Stimulated activated CD8-positive, alpha-beta memory T cell treated with anti-CD3 and anti-CD28 coated beads, Interleukin-12 subunit alpha, Interleukin-12 subunit beta, amount 100 ng/mL, for 24 hours (primary cell): ENCODE data around the gene ZBTB1.
"Not testable (repeated sequence)": the region's sequence is repeated elsewhere in the genome, so short reads cannot be mapped to it uniquely, and the experiment has no call there.

Experiments
- DNase-seq: peaks from one replicate; pipeline ENCODE4 v3.0.0-alpha.2; 2020; ENCODE audit errors: extremely low read depth

The ZBTB1 gene

DNA sequence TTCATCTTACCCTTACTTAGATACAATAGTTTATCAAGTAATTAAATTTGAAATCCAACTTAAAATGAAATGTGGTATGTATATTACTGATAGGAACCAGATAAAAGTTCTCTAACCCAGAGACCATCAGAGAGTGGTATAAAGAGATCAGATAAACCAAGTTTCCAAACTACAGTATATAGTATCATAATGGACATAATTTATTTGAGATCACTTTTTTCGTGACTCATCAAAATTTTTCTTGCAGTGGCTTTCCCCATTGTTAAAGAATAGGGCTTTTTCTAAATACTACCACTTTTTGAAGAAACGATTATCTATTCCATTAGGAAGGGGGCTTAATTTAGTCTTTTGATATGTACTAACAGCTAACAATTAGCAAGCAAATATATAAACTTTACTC lies 20.8 kb downstream of the ZBTB1 start:
- no peak for DNase-seq

DNA sequence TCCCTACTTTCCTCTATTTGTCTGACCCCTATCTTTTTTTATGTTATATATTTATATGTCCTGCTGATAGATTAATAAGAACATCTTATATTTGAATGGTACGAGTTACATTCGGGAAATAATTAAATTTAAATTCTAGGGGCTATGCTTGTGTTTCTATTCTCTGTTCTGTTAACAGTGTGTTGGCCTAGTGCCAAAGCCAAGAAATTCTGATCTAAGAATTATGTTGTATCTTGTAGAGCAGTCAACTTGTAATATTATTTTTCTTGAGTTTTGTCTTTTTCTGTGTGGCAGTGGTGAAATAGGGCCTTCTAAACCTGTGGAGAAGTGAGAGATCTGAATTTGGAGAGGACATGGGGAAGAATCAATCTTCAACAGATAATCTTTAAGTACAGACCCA lies 27.0 kb downstream of the ZBTB1 start:
- DNase-seq = no peak

DNA sequence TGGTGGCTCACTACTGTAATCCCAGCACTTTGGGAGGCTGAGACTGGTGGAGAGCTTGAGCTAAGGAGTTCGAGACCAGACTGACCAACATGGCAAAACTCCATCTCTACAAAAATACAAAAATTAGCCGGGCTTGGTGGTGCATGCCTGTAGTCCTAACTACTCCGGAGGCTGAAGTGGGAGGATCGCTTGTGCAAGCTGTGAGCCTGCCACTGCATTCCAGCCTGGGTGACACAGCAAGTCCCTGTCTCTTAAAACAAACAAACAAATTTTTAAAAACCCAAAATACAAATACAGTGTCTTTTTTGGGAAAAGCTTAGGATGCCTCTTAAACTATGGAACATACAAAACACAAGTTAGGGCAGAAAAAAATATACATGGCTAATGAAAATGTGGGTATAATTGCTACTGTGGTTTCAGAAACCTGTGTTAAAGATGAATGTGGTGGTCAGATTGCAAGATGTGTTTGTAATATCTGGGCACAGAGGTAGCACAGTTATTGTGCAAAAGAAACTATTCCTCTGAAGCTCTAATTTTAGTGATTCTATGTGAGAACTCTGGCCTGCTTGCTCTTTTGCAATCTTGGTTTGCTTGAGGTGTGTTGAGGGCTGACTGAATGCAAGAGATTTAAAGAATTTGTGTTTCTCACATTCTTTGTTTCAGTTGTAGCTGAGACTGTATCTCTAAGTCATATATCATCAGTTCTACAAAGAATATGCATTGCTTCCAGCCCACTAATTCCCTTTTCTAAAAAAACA lies 32.1 kb downstream of the ZBTB1 start:
- no peak for DNase-seq

DNA sequence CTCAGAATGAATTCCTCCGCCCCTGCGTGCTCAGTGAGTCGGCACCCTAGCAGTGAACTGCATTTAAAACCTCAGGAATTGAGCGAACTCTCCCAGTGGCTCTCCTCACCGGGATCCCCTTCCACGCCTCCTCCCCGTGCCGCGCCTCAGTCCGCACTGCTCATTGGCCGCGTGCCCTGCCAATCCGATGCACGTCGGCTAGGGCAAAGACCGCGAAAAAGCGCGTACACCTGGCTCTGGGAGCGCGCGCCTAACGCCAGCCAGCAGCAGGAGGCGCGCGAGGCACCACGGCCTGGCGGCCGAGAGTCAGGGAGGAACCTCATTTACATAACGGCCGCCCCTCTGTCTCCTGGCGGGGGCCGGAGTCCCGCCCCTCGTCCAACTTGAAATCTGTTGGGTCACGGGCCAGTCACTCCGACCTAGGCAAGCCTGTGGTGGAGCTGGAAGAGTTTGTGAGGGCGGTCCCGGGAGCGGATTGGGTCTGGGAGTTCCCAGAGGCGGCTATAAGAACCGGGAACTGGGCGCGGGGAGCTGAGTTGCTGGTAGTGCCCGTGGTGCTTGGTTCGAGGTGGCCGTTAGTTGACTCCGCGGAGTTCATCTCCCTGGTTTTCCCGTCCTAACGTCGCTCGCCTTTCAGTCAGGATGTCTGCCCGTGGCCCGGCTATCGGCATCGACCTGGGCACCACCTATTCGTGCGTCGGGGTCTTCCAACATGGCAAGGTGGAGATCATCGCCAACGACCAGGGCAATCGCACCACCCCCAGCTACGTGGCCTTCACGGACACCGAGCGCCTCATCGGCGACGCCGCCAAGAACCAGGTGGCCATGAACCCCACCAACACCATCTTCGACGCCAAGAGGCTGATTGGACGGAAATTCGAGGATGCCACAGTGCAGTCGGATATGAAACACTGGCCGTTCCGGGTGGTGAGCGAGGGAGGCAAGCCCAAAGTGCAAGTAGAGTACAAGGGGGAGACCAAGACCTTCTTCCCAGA lies 35.9 kb downstream of the ZBTB1 start, which contains the start of gene HSPA2:
HSPA2 (plus strand) TSS at position 534 of the 995 bp plus-strand sequence; CDS start at position 643, 109 bp downstream.
- peak; percentile 82 for DNase-seq

DNA sequence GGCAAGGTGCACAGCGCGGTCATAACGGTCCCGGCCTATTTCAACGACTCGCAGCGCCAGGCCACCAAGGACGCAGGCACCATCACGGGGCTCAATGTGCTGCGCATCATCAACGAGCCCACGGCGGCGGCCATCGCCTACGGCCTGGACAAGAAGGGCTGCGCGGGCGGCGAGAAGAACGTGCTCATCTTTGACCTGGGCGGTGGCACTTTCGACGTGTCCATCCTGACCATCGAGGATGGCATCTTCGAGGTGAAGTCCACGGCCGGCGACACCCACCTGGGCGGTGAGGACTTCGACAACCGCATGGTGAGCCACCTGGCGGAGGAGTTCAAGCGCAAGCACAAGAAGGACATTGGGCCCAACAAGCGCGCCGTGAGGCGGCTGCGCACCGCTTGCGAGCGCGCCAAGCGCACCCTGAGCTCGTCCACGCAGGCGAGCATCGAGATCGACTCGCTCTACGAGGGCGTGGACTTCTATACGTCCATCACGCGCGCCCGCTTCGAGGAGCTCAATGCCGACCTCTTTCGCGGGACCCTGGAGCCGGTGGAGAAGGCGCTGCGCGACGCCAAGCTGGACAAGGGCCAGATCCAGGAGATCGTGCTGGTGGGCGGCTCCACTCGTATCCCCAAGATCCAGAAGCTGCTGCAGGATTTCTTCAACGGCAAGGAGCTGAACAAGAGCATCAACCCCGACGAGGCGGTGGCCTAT lies 36.8 kb downstream of the ZBTB1 start:
- no peak for DNase-seq

DNA sequence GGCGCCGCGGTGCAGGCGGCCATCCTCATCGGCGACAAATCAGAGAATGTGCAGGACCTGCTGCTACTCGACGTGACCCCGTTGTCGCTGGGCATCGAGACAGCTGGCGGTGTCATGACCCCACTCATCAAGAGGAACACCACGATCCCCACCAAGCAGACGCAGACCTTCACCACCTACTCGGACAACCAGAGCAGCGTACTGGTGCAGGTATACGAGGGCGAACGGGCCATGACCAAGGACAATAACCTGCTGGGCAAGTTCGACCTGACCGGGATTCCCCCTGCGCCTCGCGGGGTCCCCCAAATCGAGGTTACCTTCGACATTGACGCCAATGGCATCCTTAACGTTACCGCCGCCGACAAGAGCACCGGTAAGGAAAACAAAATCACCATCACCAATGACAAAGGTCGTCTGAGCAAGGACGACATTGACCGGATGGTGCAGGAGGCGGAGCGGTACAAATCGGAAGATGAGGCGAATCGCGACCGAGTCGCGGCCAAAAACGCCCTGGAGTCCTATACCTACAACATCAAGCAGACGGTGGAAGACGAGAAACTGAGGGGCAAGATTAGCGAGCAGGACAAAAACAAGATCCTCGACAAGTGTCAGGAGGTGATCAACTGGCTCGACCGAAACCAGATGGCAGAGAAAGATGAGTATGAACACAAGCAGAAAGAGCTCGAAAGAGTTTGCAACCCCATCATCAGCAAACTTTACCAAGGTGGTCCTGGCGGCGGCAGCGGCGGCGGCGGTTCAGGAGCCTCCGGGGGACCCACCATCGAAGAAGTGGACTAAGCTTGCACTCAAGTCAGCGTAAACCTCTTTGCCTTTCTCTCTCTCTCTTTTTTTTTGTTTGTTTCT lies 37.6 kb downstream of the ZBTB1 start:
- DNase-seq = no peak

DNA sequence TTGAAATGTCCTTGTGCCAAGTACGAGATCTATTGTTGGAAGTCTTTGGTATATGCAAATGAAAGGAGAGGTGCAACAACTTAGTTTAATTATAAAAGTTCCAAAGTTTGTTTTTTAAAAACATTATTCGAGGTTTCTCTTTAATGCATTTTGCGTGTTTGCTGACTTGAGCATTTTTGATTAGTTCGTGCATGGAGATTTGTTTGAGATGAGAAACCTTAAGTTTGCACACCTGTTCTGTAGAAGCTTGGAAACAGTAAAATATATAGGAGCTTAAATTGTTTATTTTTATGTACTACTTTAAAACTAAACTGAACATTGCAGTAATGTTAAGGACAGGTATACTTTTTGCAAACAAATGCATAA lies 38.2 kb downstream of the ZBTB1 start:
- no peak for DNase-seq

DNA sequence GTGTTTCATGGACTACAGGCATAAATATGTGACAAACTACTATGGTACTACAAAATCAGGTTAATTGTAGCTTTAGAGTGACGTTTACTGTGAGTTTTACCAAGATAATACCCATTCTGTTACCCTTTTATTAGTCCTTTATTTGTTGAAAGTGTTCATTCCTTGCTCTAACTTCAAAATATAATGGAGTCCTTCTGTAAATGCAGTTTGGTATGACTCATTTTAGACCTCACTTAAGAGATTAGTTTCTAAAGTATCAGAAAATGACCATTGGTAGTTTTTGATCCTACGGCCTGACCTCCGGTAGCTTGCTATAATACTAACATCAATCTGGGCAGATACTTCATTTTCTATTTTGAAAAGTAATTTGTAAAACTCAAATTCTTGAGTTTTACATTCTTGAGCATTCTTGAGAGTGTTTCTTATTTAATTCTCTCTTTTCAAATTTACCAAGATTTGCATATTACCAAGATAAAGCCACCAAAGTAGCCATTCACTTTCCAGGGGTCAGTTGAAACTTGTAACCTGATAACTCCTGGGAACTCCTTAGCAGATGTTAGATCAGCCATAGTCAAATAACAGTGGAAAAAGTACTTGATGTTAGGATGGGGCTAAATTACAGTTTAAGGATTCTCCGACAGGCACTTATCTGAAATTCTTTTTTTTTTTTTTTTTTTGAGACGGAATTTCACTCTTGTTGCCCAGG lies 40.2 kb downstream of the ZBTB1 start:
- no peak for DNase-seq

DNA sequence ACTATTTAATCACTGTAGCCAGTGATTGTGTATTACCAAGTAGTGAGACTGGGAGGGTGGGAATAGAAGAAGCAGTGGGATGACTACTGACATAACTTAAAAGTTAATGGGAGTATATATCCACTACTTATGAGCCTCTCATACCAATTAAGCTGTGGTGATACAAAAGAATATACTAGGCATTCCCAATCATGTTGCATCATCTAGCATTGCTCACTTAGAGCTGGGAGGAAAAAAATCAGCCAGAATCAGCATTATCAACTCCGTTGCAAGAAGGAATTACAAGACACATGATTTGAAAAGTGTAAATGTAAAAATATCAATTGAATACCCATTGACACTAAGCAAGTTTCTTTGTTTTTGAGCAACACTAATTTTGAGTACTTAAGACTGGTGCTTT lies 44.4 kb downstream of the ZBTB1 start:
- no peak for DNase-seq

DNA sequence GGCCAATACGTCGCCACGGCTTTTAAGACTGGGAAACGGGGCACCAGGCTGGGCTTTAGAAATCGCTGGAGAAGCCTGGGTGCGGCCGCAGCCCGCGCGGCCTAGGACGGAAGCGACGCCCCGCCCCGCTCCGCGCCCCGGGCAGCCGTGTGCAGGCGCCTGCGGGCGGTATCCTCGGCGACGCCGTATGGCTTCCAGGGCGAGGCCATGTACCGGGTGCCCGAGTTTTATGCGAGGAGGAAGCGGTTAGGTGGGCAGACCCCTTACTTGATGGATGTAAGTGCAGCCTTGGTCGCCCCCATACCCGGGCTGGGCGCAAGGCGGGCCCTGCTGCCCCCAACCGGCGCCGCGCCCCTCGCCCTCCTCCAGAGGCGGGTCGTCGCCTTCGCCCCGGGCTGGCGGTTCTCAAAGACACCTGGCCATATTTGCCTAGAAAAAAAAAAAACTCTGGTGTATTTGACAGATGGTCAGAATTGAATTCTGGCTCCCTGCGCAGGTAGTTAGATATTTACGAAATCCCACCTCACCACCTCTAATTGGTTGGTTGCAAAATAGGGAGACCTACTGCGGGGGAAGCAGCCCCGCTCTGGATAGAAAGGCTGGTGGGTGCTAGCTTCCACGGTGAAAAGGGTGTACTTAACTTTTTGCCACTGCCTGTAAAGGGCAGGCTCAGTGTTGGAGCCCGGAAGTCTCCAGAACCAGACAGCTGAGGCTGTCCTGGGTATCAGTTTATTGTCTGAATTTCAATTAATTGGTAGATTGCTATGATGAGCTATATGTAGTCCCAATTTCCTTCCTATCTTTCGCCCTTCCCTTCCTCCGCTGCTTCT lies 45.4 kb downstream of the ZBTB1 start, which contains the start of gene PPP1R36:
PPP1R36 (plus strand) TSS at position 171 of the 830 bp plus-strand sequence; CDS start at position 208, 37 bp downstream.
- DNase-seq = no peak

DNA sequence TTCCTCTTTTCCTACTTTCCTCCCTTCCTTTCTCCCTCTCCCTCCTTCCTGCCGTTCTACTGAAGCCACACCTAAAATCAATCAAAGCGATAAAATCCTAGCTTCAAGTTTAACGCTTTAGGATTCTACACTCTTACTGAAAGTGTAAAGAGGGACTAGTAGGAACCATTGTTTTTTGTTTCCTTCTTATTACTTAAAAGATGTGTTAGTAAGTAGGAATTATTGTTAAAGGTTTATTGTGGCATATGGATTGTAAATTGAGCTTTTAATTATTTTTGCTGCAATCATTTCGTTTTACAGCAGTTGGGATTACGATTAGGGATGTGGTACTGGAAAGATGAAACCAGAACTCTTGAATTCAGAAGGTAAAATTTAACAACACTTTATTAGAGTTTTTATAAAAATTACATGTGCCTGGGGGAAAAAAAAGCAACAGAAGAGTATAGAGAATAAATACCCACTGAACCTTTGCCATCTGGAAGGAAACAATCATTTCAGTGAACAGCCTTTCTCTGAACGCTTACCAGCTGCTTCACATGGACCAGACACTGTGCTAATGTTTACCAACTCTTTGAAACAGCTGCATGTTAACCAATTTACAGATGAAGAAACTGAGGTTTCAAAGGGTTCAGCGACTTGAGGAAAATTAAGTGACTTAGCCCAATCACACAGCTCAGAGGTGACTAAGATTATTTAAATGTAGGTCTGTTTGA lies 46.2 kb downstream of the ZBTB1 start:
- DNase-seq = no peak

DNA sequence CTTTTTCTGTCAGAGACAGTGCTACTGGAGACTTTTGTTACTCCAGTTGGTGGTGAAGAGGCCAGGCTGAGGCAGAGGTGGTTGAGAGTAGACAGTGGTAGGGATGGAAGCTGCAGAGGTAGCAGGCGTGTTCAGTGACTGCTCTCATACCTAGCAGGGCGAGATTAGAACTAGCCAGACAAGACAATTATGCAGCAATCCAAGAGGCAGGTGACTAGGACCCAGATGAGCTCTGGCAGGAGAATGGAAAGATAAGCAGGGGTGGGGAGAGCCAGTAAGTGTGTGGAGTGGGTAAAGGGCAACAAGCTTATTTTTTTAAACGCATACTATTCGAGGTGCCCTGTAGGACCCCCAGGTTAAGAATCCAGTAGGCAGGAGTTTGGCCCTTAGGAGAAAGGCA lies 50.0 kb downstream of the ZBTB1 start:
- no peak for DNase-seq

DNA sequence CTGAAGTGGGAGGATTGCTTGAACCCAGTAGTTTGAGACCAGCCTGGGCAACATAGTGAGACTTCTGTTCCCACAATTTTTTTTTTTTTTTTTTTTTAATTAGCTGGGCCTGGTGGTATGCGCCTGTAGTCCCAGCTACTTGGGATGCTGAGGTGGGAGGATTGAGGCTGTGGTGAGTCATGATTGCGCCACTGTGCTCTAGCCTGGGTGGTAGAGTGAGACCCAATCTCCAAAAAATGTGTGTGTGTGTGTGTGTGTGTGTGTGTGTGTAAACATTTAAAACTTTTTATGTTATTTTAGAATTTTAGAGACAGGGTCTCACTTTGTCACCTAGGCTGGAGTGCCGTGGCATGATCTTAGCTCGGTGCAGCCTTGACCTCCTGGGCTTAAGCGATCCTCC lies 52.0 kb downstream of the ZBTB1 start:
- DNase-seq = no peak

DNA sequence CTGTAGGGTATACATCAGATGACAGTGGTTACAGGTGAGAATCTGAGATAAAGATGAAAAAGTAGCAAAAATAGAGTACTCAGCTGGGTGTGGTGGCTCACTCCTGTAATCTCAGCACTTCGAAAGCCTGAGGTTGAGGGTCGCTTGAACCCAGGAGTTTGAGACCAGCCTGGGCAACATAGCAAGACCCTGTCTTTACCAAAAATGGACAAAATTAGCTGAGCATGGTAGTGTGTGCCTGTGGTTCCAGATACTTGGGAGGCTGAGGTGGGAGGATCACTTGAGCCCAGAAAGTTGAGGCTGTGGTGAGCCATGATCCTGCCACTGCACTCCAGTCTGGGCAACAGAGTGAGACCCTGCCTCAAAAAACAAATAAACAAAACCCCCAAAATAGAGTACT lies 53.6 kb downstream of the ZBTB1 start:
- DNase-seq = not testable (repeated sequence)

DNA sequence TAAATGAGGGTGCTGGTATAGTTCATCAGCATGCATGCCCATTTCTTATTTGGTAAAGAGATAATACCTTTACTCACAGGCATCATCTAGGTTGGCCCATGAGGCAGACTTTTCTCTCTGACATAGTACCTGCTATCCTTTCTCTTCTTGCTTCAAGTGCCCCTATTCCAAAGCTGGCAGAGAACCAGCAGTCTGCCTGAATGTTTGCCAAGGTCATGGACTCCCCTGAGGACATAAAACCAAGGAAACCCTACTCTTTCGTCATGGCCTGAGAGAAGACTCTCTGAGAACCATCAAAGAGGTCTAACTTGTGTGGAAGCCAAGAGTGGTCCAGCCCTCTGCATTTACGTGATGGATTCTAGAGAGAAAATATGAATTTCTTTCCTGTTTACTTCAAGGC lies 57.1 kb downstream of the ZBTB1 start:
- no peak for DNase-seq

DNA sequence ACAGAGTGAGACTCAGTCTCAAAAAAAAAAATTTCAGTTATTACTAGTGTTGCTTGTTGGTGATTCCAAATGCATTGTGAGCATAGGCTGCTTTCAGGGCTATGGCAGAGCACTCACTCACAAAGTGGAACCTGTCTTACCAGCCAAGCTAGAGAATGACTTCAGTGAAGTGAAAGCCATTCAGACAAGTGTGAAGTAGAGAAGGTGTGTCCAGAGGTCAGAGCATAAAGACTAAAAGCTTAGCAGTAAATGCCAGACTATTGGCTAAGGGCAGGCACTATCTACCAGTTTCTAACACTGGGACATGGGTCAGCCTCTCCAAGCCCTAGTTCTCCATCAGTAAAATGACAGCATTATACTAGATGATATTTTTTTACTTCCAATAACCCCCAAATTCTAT lies 57.9 kb downstream of the ZBTB1 start:
- DNase-seq = no peak

DNA sequence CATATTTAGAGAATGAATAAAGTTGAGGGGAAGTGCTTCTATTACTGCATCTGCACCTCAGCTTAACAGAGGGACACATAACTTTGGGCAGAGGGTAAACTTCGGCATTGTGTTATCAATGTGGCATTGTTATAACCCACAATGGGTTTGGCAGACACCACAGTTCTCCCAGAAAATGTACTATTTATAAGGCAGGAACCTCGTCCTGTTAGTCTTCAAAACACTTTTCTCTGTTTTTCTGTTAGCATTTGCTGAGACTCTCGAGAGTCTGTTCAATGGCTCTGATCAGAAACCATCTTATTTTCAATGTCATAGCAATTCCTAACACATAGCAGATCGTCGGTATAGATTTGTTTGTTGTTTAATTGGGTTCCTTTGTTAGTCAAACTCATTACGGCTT lies 59.1 kb downstream of the ZBTB1 start:
- no peak for DNase-seq

DNA sequence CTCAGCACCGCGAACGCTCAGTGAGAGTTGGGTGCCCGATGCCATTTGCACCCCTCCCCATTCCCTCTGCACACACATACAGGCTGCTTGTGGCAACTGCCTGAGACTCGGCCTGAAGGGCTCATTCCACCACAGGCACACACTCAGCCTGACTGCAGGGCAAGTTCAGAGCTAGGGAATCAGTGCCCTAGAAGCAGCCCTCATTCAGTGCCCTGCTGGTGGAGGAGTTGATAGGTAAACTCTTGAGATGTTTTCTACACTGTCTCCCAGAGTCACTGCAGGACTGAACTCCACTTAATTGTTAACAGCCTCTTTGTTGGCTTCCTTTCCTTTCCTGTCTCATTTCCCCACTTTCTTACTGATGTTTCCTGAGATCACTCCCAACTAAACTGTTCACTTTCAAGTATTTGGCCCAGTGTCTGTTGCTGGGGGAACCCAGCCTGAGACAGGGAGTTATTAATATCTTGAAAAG lies 62.1 kb downstream of the ZBTB1 start:
- no peak for DNase-seq

DNA sequence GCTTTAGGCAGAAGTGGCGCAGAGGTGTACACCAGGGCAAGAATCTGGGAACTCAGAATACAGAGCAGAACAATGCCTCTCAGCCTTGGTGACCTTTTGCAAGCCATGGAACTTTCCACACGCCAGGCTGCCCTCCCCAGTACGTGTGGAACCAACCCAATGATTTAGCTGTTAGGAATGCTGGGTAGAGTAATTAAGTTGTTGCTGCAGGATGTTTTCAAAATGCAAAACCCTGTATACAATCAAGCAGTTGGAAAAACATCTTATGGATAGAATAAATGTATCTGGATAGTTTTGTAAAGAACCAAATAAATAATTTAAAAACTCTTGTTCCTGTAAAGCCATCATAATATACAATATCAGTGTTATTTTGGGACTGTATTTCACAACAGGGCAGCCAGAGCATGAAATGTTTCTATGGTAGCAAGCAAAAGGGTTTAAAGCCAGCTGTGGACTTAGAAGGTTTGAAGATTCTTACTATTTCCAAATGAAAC lies 64.6 kb downstream of the ZBTB1 start:
- no peak for DNase-seq
